ENCODE data around the gene CPM. TPM values are rescaled to one million over a fixed set of nuclear protein-coding genes. Genes with fewer than 3 reads are reported as not detected.

The CPM gene
- total and polyA plus RNA-seq, 10 of the 15 experiments (the other 5 are each of a cell fraction or from before 2014, with no cell fraction given): 0.06 to 1.7 (median 0.41) TPM

DNA sequence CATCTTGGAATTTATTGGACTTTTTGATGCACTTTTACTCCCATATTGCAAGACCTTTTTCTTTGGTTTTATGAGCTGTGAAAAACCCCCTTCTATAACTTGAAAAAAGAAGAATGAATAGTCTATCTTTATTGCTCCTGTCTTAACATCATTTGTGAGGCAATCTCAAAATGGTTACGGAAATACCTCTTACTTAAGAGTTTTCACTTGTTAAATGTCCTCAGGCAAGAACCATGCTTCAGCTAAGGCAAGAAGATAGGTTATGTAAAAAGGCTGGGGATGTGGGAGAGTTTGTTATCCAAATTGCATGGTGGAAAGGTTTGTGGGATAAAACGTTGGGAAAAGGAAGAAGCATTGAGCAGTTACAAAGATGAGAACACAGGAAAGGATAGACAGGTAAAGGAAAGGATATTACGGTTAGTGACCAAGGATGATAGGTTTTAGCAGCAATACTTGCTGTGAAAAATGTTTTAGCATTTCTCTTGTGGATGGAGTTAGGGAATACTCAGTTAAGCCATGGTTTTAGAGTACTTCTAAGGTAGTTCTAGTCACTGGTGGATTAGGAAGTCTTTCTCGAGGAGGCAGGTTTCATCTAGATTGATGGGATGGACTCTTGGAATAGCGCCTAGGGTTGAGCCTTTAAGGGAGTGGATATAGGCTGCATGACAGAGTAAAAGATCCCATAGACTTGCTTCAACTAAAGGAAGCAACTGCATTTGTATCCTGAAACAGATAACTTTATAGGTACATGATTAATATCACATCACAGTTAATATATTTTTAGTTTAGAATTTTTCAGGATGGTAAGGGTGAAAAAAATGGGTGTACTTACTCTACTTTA, 94.7 kb downstream of the CPM start:
- Histone ChIP-seq H3K9ac (ENCODE audit: control insufficient read depth, insufficient read depth, low read length) (no peak overlapping the region), H3K4me3 (no peak overlapping the region), H3K36me3 (ENCODE audit: control insufficient read depth in 2 of 2, insufficient read depth in 2 of 2, low read length in 1 of 2) (peaks cover 9 to 51% of the 10 kb centered on the region in 2 experiments), H3K4me2 (ENCODE audit: control insufficient read depth, insufficient read depth) (no peak overlapping the region), H2AFZ (ENCODE audit: control insufficient read depth, low read depth, low read length) (no peak overlapping the region), H3K27me3 (replicated peaks in 1 of 2; ENCODE audit: control insufficient read depth in 2 of 2, insufficient read depth in 2 of 2, low read length in 1 of 2) (no peaks in the 10 kb centered on the region), H3K79me2 (ENCODE audit: control insufficient read depth, insufficient read depth, low read length) (no peaks in the 10 kb centered on the region; the same call in 1 of the 2 replicates), H4K20me1 (ENCODE audit: control insufficient read depth, insufficient read depth) (no peaks in the 10 kb centered on the region), H3K27ac (ENCODE audit: control insufficient read depth, insufficient read depth) (no peak overlapping the region), H3K9me3 (replicated peaks; ENCODE audit: control insufficient read depth, insufficient read depth, low read length) (no peaks in the 10 kb centered on the region), H3K4me1 (ENCODE audit: control insufficient read depth, insufficient read depth, low read length) (no peaks in the 10 kb centered on the region)
- ATAC-seq: no peak
- in situ Hi-C loops (cut with MboI) (no loop called here), intact Hi-C loops (cut with micrococcal nuclease; ENCODE audit: unreplicated experiment) (no loop called here)
- DNase-seq (ENCODE audit: low read depth, low spot score): no peak
- no TSS peak for BruUV-seq (replicated peaks)
- FAIRE-seq: no peak
- ChIA-PET RAD21 (ENCODE audit: unreplicated experiment) (no interaction called here), SMC1A (ENCODE audit: uncharacterized antibody, unreplicated experiment) (no interaction called here), CTCF (interaction anchor here (0.5 kb wide), 1 partner anchor 115 kb away, joined by 3 read pairs; no protein-coding TSS in a partner anchor), POLR2A (no interaction called here)
- TF ChIP-seq MTA3 (IDR thresholded peaks at IDR 0.05; ENCODE audit: borderline replicate concordance, low read length) (no peak), SMAD1 (IDR thresholded peaks at IDR 0.05; ENCODE audit: low read depth, partially characterized antibody) (no peak), POLR2AphosphoS5 (IDR thresholded peaks at IDR 0.05; ENCODE audit: low read length) (peak; percentile 84), ZNF207 (IDR thresholded peaks at IDR 0.05; ENCODE audit: borderline replicate concordance) (no peak), SIN3A (IDR thresholded peaks at IDR 0.05; ENCODE audit: low read depth, low read length) (no peak)
- TF ChIP-seq, protein P1, sequence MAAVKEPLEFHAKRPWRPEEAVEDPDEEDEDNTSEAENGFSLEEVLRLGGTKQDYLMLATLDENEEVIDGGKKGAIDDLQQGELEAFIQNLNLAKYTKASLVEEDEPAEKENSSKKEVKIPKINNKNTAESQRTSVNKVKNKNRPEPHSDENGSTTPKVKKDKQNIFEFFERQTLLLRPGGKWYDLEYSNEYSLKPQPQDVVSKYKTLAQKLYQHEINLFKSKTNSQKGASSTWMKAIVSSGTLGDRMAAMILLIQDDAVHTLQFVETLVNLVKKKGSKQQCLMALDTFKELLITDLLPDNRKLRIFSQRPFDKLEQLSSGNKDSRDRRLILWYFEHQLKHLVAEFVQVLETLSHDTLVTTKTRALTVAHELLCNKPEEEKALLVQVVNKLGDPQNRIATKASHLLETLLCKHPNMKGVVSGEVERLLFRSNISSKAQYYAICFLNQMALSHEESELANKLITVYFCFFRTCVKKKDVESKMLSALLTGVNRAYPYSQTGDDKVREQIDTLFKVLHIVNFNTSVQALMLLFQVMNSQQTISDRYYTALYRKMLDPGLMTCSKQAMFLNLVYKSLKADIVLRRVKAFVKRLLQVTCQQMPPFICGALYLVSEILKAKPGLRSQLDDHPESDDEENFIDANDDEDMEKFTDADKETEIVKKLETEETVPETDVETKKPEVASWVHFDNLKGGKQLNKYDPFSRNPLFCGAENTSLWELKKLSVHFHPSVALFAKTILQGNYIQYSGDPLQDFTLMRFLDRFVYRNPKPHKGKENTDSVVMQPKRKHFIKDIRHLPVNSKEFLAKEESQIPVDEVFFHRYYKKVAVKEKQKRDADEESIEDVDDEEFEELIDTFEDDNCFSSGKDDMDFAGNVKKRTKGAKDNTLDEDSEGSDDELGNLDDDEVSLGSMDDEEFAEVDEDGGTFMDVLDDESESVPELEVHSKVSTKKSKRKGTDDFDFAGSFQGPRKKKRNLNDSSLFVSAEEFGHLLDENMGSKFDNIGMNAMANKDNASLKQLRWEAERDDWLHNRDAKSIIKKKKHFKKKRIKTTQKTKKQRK (IDR thresholded peaks at IDR 0.05; ENCODE audit: low read depth, low read length): no peak
- TF ChIP-seq, protein P2, sequence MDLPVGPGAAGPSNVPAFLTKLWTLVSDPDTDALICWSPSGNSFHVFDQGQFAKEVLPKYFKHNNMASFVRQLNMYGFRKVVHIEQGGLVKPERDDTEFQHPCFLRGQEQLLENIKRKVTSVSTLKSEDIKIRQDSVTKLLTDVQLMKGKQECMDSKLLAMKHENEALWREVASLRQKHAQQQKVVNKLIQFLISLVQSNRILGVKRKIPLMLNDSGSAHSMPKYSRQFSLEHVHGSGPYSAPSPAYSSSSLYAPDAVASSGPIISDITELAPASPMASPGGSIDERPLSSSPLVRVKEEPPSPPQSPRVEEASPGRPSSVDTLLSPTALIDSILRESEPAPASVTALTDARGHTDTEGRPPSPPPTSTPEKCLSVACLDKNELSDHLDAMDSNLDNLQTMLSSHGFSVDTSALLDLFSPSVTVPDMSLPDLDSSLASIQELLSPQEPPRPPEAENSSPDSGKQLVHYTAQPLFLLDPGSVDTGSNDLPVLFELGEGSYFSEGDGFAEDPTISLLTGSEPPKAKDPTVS (IDR thresholded peaks at IDR 0.05; ENCODE audit: low read depth, low read length): no peak
- 74% methylated on average over 5 of the region's 5 CpGs for WGBS (ENCODE audit: insufficient coverage, insufficient replicate concordance, low lambda C conversion rate, missing lambda C conversion rate)

All from GM12878 (cell line).